CD14-positive monocyte (primary cell): ENCODE data around the gene USB1. TPM values are rescaled to one million over a fixed set of nuclear protein-coding genes. Genes with fewer than 3 reads are reported as not detected.

Source experiments
- DNase-seq, 3 donors: peaks; one replicate each; pipeline ENCODE4 v3.0.0-alpha.2; 2011 to 2022
- H2AFZ ChIP-seq: 2 replicates; pipeline ENCODE4 v1.6.0; 2012; ENCODE audit warnings: mild to moderate bottlenecking, low read depth, low read length, inconsistent platforms; ENCODE audit not compliant: insufficient read depth, poor library complexity, severe bottlenecking
- H3K27ac ChIP-seq, 2 donors: 1 replicate in 1 of 2; 2 replicates in 1 of 2; pipeline ENCODE4 v1.5.1; 2012 to 2013; ENCODE audit warnings: low read length in 2 of 2, control low read depth in 1 of 2, inconsistent platforms in 1 of 2, low read depth in 1 of 2, mild to moderate bottlenecking in 1 of 2
- H3K27me3 ChIP-seq, 2 donors: one replicate each; pipeline versions ENCODE4 v1.6.0 to v1.6.1; 2011 to 2013; ENCODE audit warnings: low read length in 2 of 2; ENCODE audit not compliant: control insufficient read depth in 2 of 2, insufficient read depth in 2 of 2
- H3K36me3 ChIP-seq, 2 donors: replicated peaks in 1 of 2; 1 replicate in 1 of 2; 2 replicates in 1 of 2; pipeline versions ENCODE4 v1.5.1 to v1.6.1; 2012 to 2013; ENCODE audit warnings: low read length in 2 of 2, control low read depth in 1 of 2, inconsistent platforms in 1 of 2, mild to moderate bottlenecking in 1 of 2; ENCODE audit not compliant: insufficient read depth in 2 of 2, control insufficient read depth in 1 of 2
- H3K4me1 ChIP-seq, 2 donors: 1 replicate in 1 of 2; 2 replicates in 1 of 2; pipeline versions ENCODE4 v1.5.1 to v1.6.1; 2012 to 2013; ENCODE audit warnings: low read length in 2 of 2, control low read depth in 1 of 2, inconsistent platforms in 1 of 2, mild to moderate bottlenecking in 1 of 2, moderate library complexity in 1 of 2; ENCODE audit not compliant: insufficient read depth in 2 of 2, control insufficient read depth in 1 of 2
- H3K4me2 ChIP-seq: replicated peaks from 2 replicates; pipeline ENCODE3; 2012; ENCODE audit warnings: low read length, moderate library complexity, mild to moderate bottlenecking; ENCODE audit not compliant: poor library complexity, severe bottlenecking; ENCODE audit errors: extremely low read depth
- H3K4me3 ChIP-seq, 3 experiments: fragments of 200-600 bp in 1 of 3; sonication (generic) in 1 of 3; replicated peaks in 1 of 3; 1 replicate in 2 of 3; 2 replicates in 1 of 3; pipeline ENCODE4 v1.5.1; 2011 to 2013; ENCODE audit warnings: low read length in 3 of 3, mild to moderate bottlenecking in 3 of 3, control low read depth in 2 of 3, low read depth in 2 of 3, inconsistent platforms in 1 of 3, moderate library complexity in 1 of 3
- H3K79me2 ChIP-seq: 2 replicates; pipeline ENCODE4 v1.6.0; 2012; ENCODE audit warnings: mild to moderate bottlenecking, control low read depth, inconsistent platforms, low read length, moderate library complexity; ENCODE audit not compliant: insufficient read depth
- H3K9ac ChIP-seq: 2 replicates; pipeline ENCODE4 v1.6.0; 2017; ENCODE audit warnings: low read length, mild to moderate bottlenecking; ENCODE audit not compliant: insufficient read depth, poor library complexity, severe bottlenecking
- H3K9me3 ChIP-seq, 2 donors: replicated peaks in 1 of 2; 1 replicate in 1 of 2; 2 replicates in 1 of 2; pipeline versions ENCODE4 v1.5.1 to v1.6.1; 2012 to 2013; ENCODE audit warnings: low read length in 2 of 2, control low read depth in 1 of 2; ENCODE audit not compliant: control insufficient read depth in 1 of 2, insufficient read depth in 1 of 2
- H4K20me1 ChIP-seq: 2 replicates; pipeline ENCODE4 v1.6.0; 2012; ENCODE audit warnings: mild to moderate bottlenecking, low read length, control low read depth, moderate library complexity; ENCODE audit not compliant: insufficient read depth
- H3K27ac Mint-ChIP-seq, 7 donors: one replicate each; pipeline ENCODE4 v1.8.0; 2020; ENCODE audit warnings: mild to moderate bottlenecking in 7 of 7, mixed read lengths in 7 of 7, moderate library complexity in 6 of 7, inconsistent platforms in 2 of 7
- H3K27me3 Mint-ChIP-seq, 3 donors: one replicate each; pipeline ENCODE4 v1.8.0; 2021 to 2022; ENCODE audit warnings: low read depth in 3 of 3, mild to moderate bottlenecking in 3 of 3, mixed read lengths in 3 of 3, moderate library complexity in 3 of 3, inconsistent platforms in 1 of 3
- H3K36me3 Mint-ChIP-seq, 2 donors: one replicate each; pipeline ENCODE4 v1.8.0; 2020; ENCODE audit warnings: mixed read lengths in 2 of 2, inconsistent platforms in 1 of 2, mild to moderate bottlenecking in 1 of 2
- H3K4me1 Mint-ChIP-seq: one replicate; pipeline ENCODE4 v1.8.0; 2020; ENCODE audit warnings: mild to moderate bottlenecking, mixed read lengths
- H3K4me3 Mint-ChIP-seq, 2 donors: one replicate each; pipeline ENCODE4 v1.8.0; 2020; ENCODE audit warnings: mild to moderate bottlenecking in 2 of 2, mixed read lengths in 2 of 2, moderate library complexity in 1 of 2
- H3K9me3 Mint-ChIP-seq, 7 donors: one replicate each; pipeline ENCODE4 v1.8.0; 2020 to 2022; ENCODE audit warnings: mixed read lengths in 7 of 7, mild to moderate bottlenecking in 6 of 7, moderate library complexity in 6 of 7, inconsistent platforms in 2 of 7
- CTCF ChIP-seq: fragments of 200-600 bp; IDR thresholded peaks from one replicate; pipeline ENCODE4 v1.8.0; 2022; ENCODE audit warnings: antibody characterized with exemption, mild to moderate bottlenecking
- WGBS: methylation state at CpG from one replicate; pipeline ENCODE4 v1.1.5; 2013; ENCODE audit warnings: missing lambda C conversion rate; ENCODE audit not compliant: insufficient coverage; 5-methylcytosine and 5-hydroxymethylcytosine counted together
- intact Hi-C, 2 donors: fragments of 100-400 bp; cut with micrococcal nuclease; formaldehyde crosslinking; loops; one replicate each; pipeline versions ENCODE4 v1.15.0 to v1.15.1; 2023
- polyA plus RNA-seq, 3 donors: library from polyadenylated mRNA; depleted of rRNA in 1 of 3; unstranded in 2 of 3; stranded (reverse) in 1 of 3; fragments of 300-500 nt in 2 of 3; fragments of >200 nt in 1 of 3; fragmentation: Illumina TruSeq in 2 of 3; gene quantifications; 1 replicate in 2 of 3; 2 replicates in 1 of 3; pipeline ENCODE4 v1.2.3, GENCODE V29; 2012 to 2021

Gene USB1
- polyA plus RNA-seq, 3 donors, result 25.7 to 55.7 (median 44.4) TPM

GRCh38 chr16:58035356-58036170, 34.4 kb downstream of the USB1 start:
- Mint-ChIP-seq H3K36me3 (no peaks in the 10 kb centered on the region), H3K9me3 (peaks cover 0 to 2% (median 0%) of the 10 kb centered on the region in 7 donors), H3K4me1 (no peaks in the 10 kb centered on the region), H3K27ac (no peak overlapping the region), H3K4me3 (no peak overlapping the region), H3K27me3 (peaks cover 0 to 2% (median 0%) of the 10 kb centered on the region in 3 donors)
- intact Hi-C loops, result no loop called here
- Histone ChIP-seq H4K20me1 (no peaks in the 10 kb centered on the region), H3K9ac (no peak overlapping the region), H2AFZ (no peak overlapping the region), H3K4me2 (no peak overlapping the region), H3K4me3 (no peak overlapping the region), H3K27me3 (no peaks in the 10 kb centered on the region), H3K9me3 (no peaks in the 10 kb centered on the region), H3K79me2 (no peaks in the 10 kb centered on the region), H3K4me1 (no peaks in the 10 kb centered on the region), H3K36me3 (no peaks in the 10 kb centered on the region), H3K27ac (no peak overlapping the region)
- whole genome bisulfite sequencing, result 95% methylated on average over 12 of the region's 14 CpGs
- no peak for TF ChIP-seq CTCF
- DNase-seq, result no peak

- no peak overlapping the region for H2AFZ ChIP-seq
- Mint-ChIP-seq H3K4me1 (no peaks in the 10 kb centered on the region), H3K4me3 (no peak overlapping the region), H3K27ac (no peak overlapping the region), H3K36me3 (no peaks in the 10 kb centered on the region), H3K27me3 (peaks cover 0 to 2% (median 0%) of the 10 kb centered on the region in 3 donors), H3K9me3 (peaks cover 0 to 2% (median 0%) of the 10 kb centered on the region in 7 donors)
- no peaks in the 10 kb centered on the region for H3K4me1 ChIP-seq
- H4K20me1 ChIP-seq, result no peaks in the 10 kb centered on the region
- DNase-seq, result no peak
- WGBS, result 95% methylated on average over 5 of the region's 6 CpGs
- H3K36me3 ChIP-seq, result no peaks in the 10 kb centered on the region
- no peak overlapping the region for H3K4me2 ChIP-seq
- H3K4me3 ChIP-seq, result no peak overlapping the region
- no peaks in the 10 kb centered on the region for H3K79me2 ChIP-seq
- H3K27me3 ChIP-seq, result no peaks in the 10 kb centered on the region
- TF ChIP-seq CTCF, result no peak
- H3K27ac ChIP-seq, result no peak overlapping the region
- intact Hi-C loops, result no loop called here
- no peak overlapping the region for H3K9ac ChIP-seq
- H3K9me3 ChIP-seq, result no peaks in the 10 kb centered on the region
Observed at GRCh38 chr16:58036943-58037342, 35.7 kb downstream of the USB1 start.
